ENCODE data around the gene GID4. TPM values are rescaled to one million over a fixed set of nuclear protein-coding genes. Genes with fewer than 3 reads are reported as not detected.

Gene GID4
- total and polyA plus RNA-seq, 2 of the 4 experiments (the other 2 are of a cell fraction), result 3.9 to 5.6 TPM

DNA sequence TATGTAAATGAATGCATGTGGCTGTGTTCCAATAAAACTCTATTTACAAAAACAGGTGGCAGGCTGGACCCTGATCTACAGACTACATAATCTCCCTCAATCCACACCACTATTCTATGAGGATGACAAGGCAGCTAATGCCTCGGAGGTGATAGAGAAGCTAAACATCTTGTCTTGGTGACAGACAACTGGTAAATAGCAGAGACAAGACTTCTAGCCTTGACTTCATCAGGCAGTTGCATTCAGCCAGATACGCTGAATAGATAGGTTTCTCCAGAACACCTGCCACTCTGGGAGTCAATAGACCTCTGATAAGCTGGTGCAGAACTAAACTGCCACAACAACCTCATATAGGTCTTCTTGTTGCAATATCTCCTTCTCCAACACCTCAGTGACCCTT lies 3.5 kb upstream of the GID4 start:
- WGBS, 2 experiments (ENCODE audit: extremely low coverage in 2 of 2, insufficient read length in 1 of 2), result no CpG with 5 or more reads among the region's 2 CpGs
- DNase-seq (no peak), ATAC-seq (ENCODE audit: low read depth) (no peak)
- Histone ChIP-seq H3K56ac (ENCODE audit: extremely low read depth, insufficient read depth, low read length) (no peak overlapping the region), H4K91ac (ENCODE audit: insufficient read depth, low read depth, low read length) (no peak overlapping the region), H3K9ac (ENCODE audit: low read depth, low read length) (no peak overlapping the region), H3K27ac (ENCODE audit: insufficient read depth, low read length) (no peak overlapping the region), H4K5ac (ENCODE audit: low read depth, low read length) (no peak overlapping the region), H3K4me3 (ENCODE audit: insufficient read depth, low read depth, low read length) (no peak overlapping the region), H2AK5ac (ENCODE audit: low read depth, low read length) (no peak overlapping the region), H2BK20ac (ENCODE audit: low read depth, low read length) (no peak overlapping the region), H3K18ac (ENCODE audit: low read depth, low read length) (no peak overlapping the region), H2AFZ (replicated peaks; ENCODE audit: low read length, poor library complexity) (no peak overlapping the region), H3K36me3 (ENCODE audit: control insufficient read depth, insufficient read depth, low read length) (no peaks in the 10 kb centered on the region), H3K9me1 (ENCODE audit: insufficient read depth, low read length) (peaks cover 6% of the 10 kb centered on the region; the same call in 1 of the 2 replicates), H3K4ac (ENCODE audit: low read depth, low read length) (no peak overlapping the region), H3K79me1 (ENCODE audit: low read depth in 1 of 2, low read length in 2 of 2) (peaks cover 26 to 63% of the 10 kb centered on the region in 2 experiments), H3K4me2 (ENCODE audit: low read depth, low read length) (no peak overlapping the region), H2BK120ac (ENCODE audit: low read depth, low read length) (no peak overlapping the region), H3K14ac (replicated peaks; ENCODE audit: low read depth, low read length) (no peak overlapping the region), H4K8ac (ENCODE audit: low read depth in 2 of 2, low read length in 2 of 2) (no peak overlapping the region), H3K4me1 (ENCODE audit: control insufficient read depth, insufficient read depth, low read length) (peaks cover 10% of the 10 kb centered on the region), H3K27me3 (ENCODE audit: control insufficient read depth, insufficient read depth, low read length) (no peaks in the 10 kb centered on the region), H2BK15ac (ENCODE audit: low read depth, low read length) (no peak overlapping the region), H3K23ac (ENCODE audit: low read depth, low read length) (no peak overlapping the region), H3K9me3 (ENCODE audit: control insufficient read depth, insufficient read depth, low read length) (no peaks in the 10 kb centered on the region), H2AK9ac (replicated peaks; ENCODE audit: low read depth, low read length, poor library complexity) (no peak overlapping the region), H4K20me1 (ENCODE audit: insufficient read depth, low read length) (no peaks in the 10 kb centered on the region), H2BK5ac (ENCODE audit: low read depth, low read length, poor library complexity, severe bottlenecking) (no peak overlapping the region)
- intact Hi-C loops (cut with micrococcal nuclease), result loop anchor here (10.0 kb wide), 1 partner anchor 681 kb away; no protein-coding TSS in a partner anchor
- BruUV-seq (replicated peaks), result no TSS peak
- ChIA-PET POLR2A (ENCODE audit: unreplicated experiment) (no interaction called here), CTCF (interaction anchor here (0.6 to 1.2 kb wide), 3 partner anchors 41 to 145 kb away, joined by 3 read pairs; no protein-coding TSS in a partner anchor)
- in situ Hi-C loops (cut with MboI; ENCODE audit: low sequenced_read_pairs), result loop anchor here (10.0 kb wide), 1 partner anchor 351 kb away; the partner anchor contains the start of gene RAI1
- dilution Hi-C loops (cut with HindIII; ENCODE audit: low sequenced_read_pairs, unreplicated experiment), result no loop called here
- no peak for TF ChIP-seq SMC3 (IDR thresholded peaks at IDR 0.05; ENCODE audit: low read depth, low read length)
- no peak for TF ChIP-seq MXI1 (IDR thresholded peaks at IDR 0.05; ENCODE audit: borderline replicate concordance, low read depth, low read length)
- TF ChIP-seq RCOR1 (IDR thresholded peaks at IDR 0.05; ENCODE audit: insufficient replicate concordance, low read length), result no peak
- TF ChIP-seq, protein P1, sequence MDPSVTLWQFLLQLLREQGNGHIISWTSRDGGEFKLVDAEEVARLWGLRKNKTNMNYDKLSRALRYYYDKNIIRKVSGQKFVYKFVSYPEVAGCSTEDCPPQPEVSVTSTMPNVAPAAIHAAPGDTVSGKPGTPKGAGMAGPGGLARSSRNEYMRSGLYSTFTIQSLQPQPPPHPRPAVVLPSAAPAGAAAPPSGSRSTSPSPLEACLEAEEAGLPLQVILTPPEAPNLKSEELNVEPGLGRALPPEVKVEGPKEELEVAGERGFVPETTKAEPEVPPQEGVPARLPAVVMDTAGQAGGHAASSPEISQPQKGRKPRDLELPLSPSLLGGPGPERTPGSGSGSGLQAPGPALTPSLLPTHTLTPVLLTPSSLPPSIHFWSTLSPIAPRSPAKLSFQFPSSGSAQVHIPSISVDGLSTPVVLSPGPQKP (IDR thresholded peaks at IDR 0.05; ENCODE audit: borderline replicate concordance, low read depth, low read length), result no peak
- TF ChIP-seq BHLHE40 (IDR thresholded peaks at IDR 0.05; ENCODE audit: low read depth, low read length), result no peak
- TF ChIP-seq NFE2L2 (IDR thresholded peaks at IDR 0.05; ENCODE audit: low read depth, low read length), result no peak
- no peak for TF ChIP-seq MAZ (IDR thresholded peaks at IDR 0.05; ENCODE audit: borderline replicate concordance, low read depth, low read length)
- TF ChIP-seq, protein P2, sequence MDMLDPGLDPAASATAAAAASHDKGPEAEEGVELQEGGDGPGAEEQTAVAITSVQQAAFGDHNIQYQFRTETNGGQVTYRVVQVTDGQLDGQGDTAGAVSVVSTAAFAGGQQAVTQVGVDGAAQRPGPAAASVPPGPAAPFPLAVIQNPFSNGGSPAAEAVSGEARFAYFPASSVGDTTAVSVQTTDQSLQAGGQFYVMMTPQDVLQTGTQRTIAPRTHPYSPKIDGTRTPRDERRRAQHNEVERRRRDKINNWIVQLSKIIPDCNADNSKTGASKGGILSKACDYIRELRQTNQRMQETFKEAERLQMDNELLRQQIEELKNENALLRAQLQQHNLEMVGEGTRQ (IDR thresholded peaks at IDR 0.05; ENCODE audit: low read depth, low read length), result no peak

Data from IMR-90 (cell line).